H1 (cell line): ENCODE measurements around the gene PTPN1. TPM values are rescaled to one million over a fixed set of nuclear protein-coding genes. Genes with fewer than 3 reads are reported as not detected.

Experiments
- CTCF ChIA-PET: fragments of 300-600 bp; sonication (Branson Sonifier 250); formaldehyde crosslinking; loops from one replicate; lab custom pipeline; 2021; ENCODE audit not compliant: partially characterized antibody; lab: Charles Lee
- POLR2A ChIA-PET: fragments of 300-600 bp; sonication (Branson Sonifier 250); formaldehyde crosslinking; loops from one replicate; lab custom pipeline; 2021; ENCODE audit warnings: inconsistent platforms; ENCODE audit not compliant: partially characterized antibody; lab: Charles Lee
- DNase-seq, 2 experiments: peaks; one replicate each; pipeline versions ENCODE4 v3.0.0 to v3.0.0-alpha.2; 2010 to 2022; ENCODE audit warnings: low spot score in 2 of 2, low read depth in 1 of 2, mixed read lengths in 1 of 2
- FAIRE-seq: peaks from 2 replicates; lab custom pipeline; 2011; peaks lifted over from hg19 to GRCh38; lab: Jason Lieb, UNC
- H2AFZ ChIP-seq: 2 replicates; pipeline ENCODE4 v1.8.1; 2012; ENCODE audit warnings: low read length, inconsistent platforms
- H2AK5ac ChIP-seq: 2 replicates; pipeline ENCODE4 v1.6.1; 2013; ENCODE audit warnings: low read depth, low read length
- H2BK120ac ChIP-seq: replicated peaks from 2 replicates; pipeline ENCODE3; 2013; ENCODE audit warnings: low read depth, low read length, inconsistent platforms
- H2BK12ac ChIP-seq: 2 replicates; pipeline ENCODE4 v1.6.1; 2013; ENCODE audit warnings: low read depth, low read length
- H2BK15ac ChIP-seq: 2 replicates; pipeline ENCODE4 v1.6.1; 2013; ENCODE audit warnings: low read length
- H2BK20ac ChIP-seq: 2 replicates; pipeline ENCODE4 v1.6.1; 2013; ENCODE audit warnings: low read length
- H2BK5ac ChIP-seq: 2 replicates; pipeline ENCODE4 v1.6.1; 2013; ENCODE audit warnings: low read depth, low read length
- H3K14ac ChIP-seq: 2 replicates; pipeline ENCODE4 v1.6.1; 2013; ENCODE audit warnings: inconsistent platforms; ENCODE audit not compliant: insufficient read length
- H3K18ac ChIP-seq: 2 replicates; pipeline ENCODE4 v1.6.1; 2013; ENCODE audit warnings: low read length; ENCODE audit errors: extremely low read depth
- H3K23ac ChIP-seq: 2 replicates; pipeline ENCODE4 v1.6.1; 2013; ENCODE audit warnings: inconsistent platforms; ENCODE audit not compliant: insufficient read length
- H3K23me2 ChIP-seq: 2 replicates; pipeline ENCODE4 v1.6.1; 2013; ENCODE audit warnings: low read depth, low read length
- H3K27ac ChIP-seq: 2 replicates; pipeline ENCODE4 v1.6.1; 2011; ENCODE audit warnings: low read depth, low read length, inconsistent platforms
- H3K27me3 ChIP-seq, 4 experiments: replicated peaks in 1 of 4; 1 replicate in 1 of 4; 2 replicates in 3 of 4; pipeline versions ENCODE4 v1.6.1 to v1.8.1; 2011 to 2013; ENCODE audit warnings: low read length in 3 of 4, mild to moderate bottlenecking in 3 of 4, inconsistent platforms in 2 of 4, mixed read lengths in 2 of 4, moderate library complexity in 1 of 4; ENCODE audit not compliant: control insufficient read depth in 3 of 4, insufficient read depth in 3 of 4; ENCODE audit errors: extremely low read depth in 1 of 4
- H3K36me3 ChIP-seq, 4 experiments: 2 replicates each; pipeline versions ENCODE4 v1.6.1 to v1.8.1; 2011 to 2013; ENCODE audit warnings: mild to moderate bottlenecking in 4 of 4, low read length in 3 of 4, moderate library complexity in 2 of 4, control low read depth in 1 of 4, inconsistent platforms in 1 of 4; ENCODE audit not compliant: insufficient read depth in 4 of 4, control insufficient read depth in 2 of 4
- H3K4ac ChIP-seq: replicated peaks from 2 replicates; pipeline ENCODE3; 2013; ENCODE audit warnings: low read length, low read depth, mixed read lengths, inconsistent platforms; ENCODE audit not compliant: insufficient read length
- H3K4me1 ChIP-seq, 4 experiments: replicated peaks in 1 of 4; 1 replicate in 1 of 4; 2 replicates in 3 of 4; pipeline versions ENCODE4 v1.6.1 to v1.8.1; 2011 to 2013; ENCODE audit warnings: low read length in 3 of 4, inconsistent platforms in 2 of 4, mixed read lengths in 1 of 4; ENCODE audit not compliant: insufficient read depth in 4 of 4, control insufficient read depth in 3 of 4
- H3K4me2 ChIP-seq, 2 experiments: 2 replicates each; pipeline versions ENCODE4 v1.6.1 to v1.8.1; 2011 to 2013; ENCODE audit warnings: low read depth in 2 of 2, low read length in 2 of 2, control low read depth in 1 of 2, inconsistent platforms in 1 of 2, mild to moderate bottlenecking in 1 of 2; ENCODE audit not compliant: insufficient read depth in 1 of 2
- H3K4me3 ChIP-seq, 4 experiments: fragments of 200-600, 300-600 bp in 1 of 4; sonication (generic), shearing (Covaris generic), sonication (Bioruptor Twin) in 1 of 4; 2 replicates each; pipeline versions ENCODE4 v1.5.1 to v1.8.1; 2011 to 2016; ENCODE audit warnings: low read length in 4 of 4, low read depth in 3 of 4, control low read depth in 2 of 4, inconsistent platforms in 2 of 4, mild to moderate bottlenecking in 2 of 4, mixed read lengths in 1 of 4, moderate library complexity in 1 of 4; ENCODE audit not compliant: insufficient read depth in 2 of 4; ENCODE audit errors: extremely low read depth in 1 of 4
- H3K56ac ChIP-seq: replicated peaks from 2 replicates; pipeline ENCODE3; 2013; ENCODE audit warnings: low read depth, mild to moderate bottlenecking, mixed read lengths, low read length, inconsistent platforms; ENCODE audit not compliant: insufficient read length
- H3K79me1 ChIP-seq: 2 replicates; pipeline ENCODE4 v1.6.1; 2013; ENCODE audit warnings: low read depth, low read length, control low read depth
- H3K79me2 ChIP-seq, 2 experiments: 2 replicates each; pipeline versions ENCODE4 v1.6.1 to v1.8.1; 2012 to 2013; ENCODE audit warnings: low read length in 2 of 2, mild to moderate bottlenecking in 2 of 2, inconsistent platforms in 1 of 2; ENCODE audit not compliant: insufficient read depth in 2 of 2, control insufficient read depth in 1 of 2
- H3K9ac ChIP-seq, 4 experiments: replicated peaks in 1 of 4; 1 replicate in 1 of 4; 2 replicates in 3 of 4; pipeline versions ENCODE4 v1.6.1 to v1.8.1; 2011 to 2013; ENCODE audit warnings: low read depth in 3 of 4, low read length in 3 of 4, control low read depth in 2 of 4, mild to moderate bottlenecking in 2 of 4, moderate library complexity in 2 of 4, inconsistent platforms in 1 of 4; ENCODE audit errors: extremely low read depth in 1 of 4
- H3K9me3 ChIP-seq, 2 experiments: 2 replicates each; pipeline versions ENCODE4 v1.6.1 to v1.8.1; 2012 to 2013; ENCODE audit warnings: mild to moderate bottlenecking in 2 of 2, moderate library complexity in 2 of 2, control low read depth in 1 of 2, inconsistent platforms in 1 of 2, low read depth in 1 of 2, low read length in 1 of 2, mixed read lengths in 1 of 2; ENCODE audit not compliant: insufficient read depth in 2 of 2
- H4K20me1 ChIP-seq, 2 experiments: replicated peaks in 1 of 2; 2 replicates each; pipeline versions ENCODE3 to v1.8.1; 2011 to 2013; ENCODE audit warnings: inconsistent platforms in 2 of 2, low read length in 2 of 2, mild to moderate bottlenecking in 1 of 2; ENCODE audit not compliant: insufficient read depth in 2 of 2, control insufficient read depth in 1 of 2
- H4K5ac ChIP-seq: 2 replicates; pipeline ENCODE4 v1.6.1; 2013; ENCODE audit warnings: low read length, low read depth, mixed read lengths, inconsistent platforms; ENCODE audit not compliant: insufficient read length
- H4K8ac ChIP-seq: 2 replicates; pipeline ENCODE4 v1.8.0; 2013; ENCODE audit warnings: mild to moderate bottlenecking, moderate library complexity, low read length, inconsistent platforms; ENCODE audit not compliant: insufficient read depth; ENCODE audit errors: extremely low read depth
- H4K91ac ChIP-seq: replicated peaks from 2 replicates; pipeline ENCODE3; 2013; ENCODE audit warnings: low read length, mixed read lengths, inconsistent platforms; ENCODE audit not compliant: insufficient read length
- EP300 ChIP-seq, 2 experiments: IDR thresholded peaks; 1 replicate in 1 of 2; 2 replicates in 1 of 2; pipeline ENCODE4 v1.6.1; 2011 to 2012; ENCODE audit warnings: low read depth in 2 of 2, low read length in 2 of 2, mild to moderate bottlenecking in 2 of 2, borderline replicate concordance in 1 of 2, inconsistent platforms in 1 of 2, moderate library complexity in 1 of 2
- JUN ChIP-seq: IDR thresholded peaks from 2 replicates; pipeline ENCODE4 v1.6.1; 2011; ENCODE audit warnings: low read depth, mild to moderate bottlenecking, improper control_type of control experiment, low read length
- KDM4A ChIP-seq: IDR thresholded peaks from one replicate; pipeline ENCODE4 v1.7.1; 2012; ENCODE audit warnings: low read depth, mild to moderate bottlenecking, moderate library complexity, low read length, inconsistent platforms; ENCODE audit not compliant: severe bottlenecking
- KDM5A ChIP-seq: fragments of 200-600 bp; IDR thresholded peaks from 2 replicates; pipeline ENCODE4 v1.7.1; 2012; ENCODE audit warnings: mild to moderate bottlenecking, low read length, inconsistent platforms, mixed read lengths
- SRF ChIP-seq: IDR thresholded peaks from 2 replicates; pipeline ENCODE4 v1.6.1; 2011; ENCODE audit warnings: mild to moderate bottlenecking, low read depth, low read length, moderate library complexity
- TEAD4 ChIP-seq: IDR thresholded peaks from 2 replicates; pipeline ENCODE4 v1.6.1; 2012; ENCODE audit warnings: low read depth, low read length, inconsistent platforms, mixed read lengths
- WGBS, 2 experiments: shearing (Covaris generic) in 1 of 2; methylation state at CpG; one replicate each; pipeline versions ENCODE4 v1.1.6 to v1.1.7; 2013 to 2015; ENCODE audit warnings: low lambda C conversion rate in 2 of 2, mixed read lengths in 2 of 2, inconsistent platforms in 1 of 2, low coverage in 1 of 2, missing lambda C conversion rate in 1 of 2; ENCODE audit not compliant: insufficient replicate concordance in 2 of 2, insufficient coverage in 1 of 2, insufficient read length in 1 of 2; ENCODE audit errors: extremely low coverage in 1 of 2, missing lambda C conversion rate in 1 of 2; 5-methylcytosine and 5-hydroxymethylcytosine counted together
- polyA plus RNA-seq, 7 experiments: library from polyadenylated mRNA; depleted of rRNA in 3 of 7; stranded (reverse) in 5 of 7; unstranded in 2 of 7; fragments of >200 nt in 5 of 7; fragments of 200-250 nt in 2 of 7; gene quantifications; 1 replicate in 5 of 7; 2 replicates in 1 of 7; 4 replicates in 1 of 7; pipeline versions ENCODE4 v1.2.1 to v1.2.3, GENCODE V29; 2011 to 2013; ENCODE audit warnings: missing spikeins in 2 of 7, mixed read lengths in 2 of 7
- total RNA-seq: library from RNA; stranded (reverse); fragmentation: NEBNext Ultra II Directional; extraction: Animal tissue kit (Norgen Biotek cat#: 25700); gene quantifications from 2 replicates; pipeline ENCODE4 v1.2.1, GENCODE V29; 2021
- TF ChIP-seq, protein P1 (sequence below): IDR thresholded peaks from 2 replicates; pipeline ENCODE4 v1.6.1; 2012; ENCODE audit warnings: inconsistent platforms
- TF ChIP-seq, protein P2 (sequence below): IDR thresholded peaks from 2 replicates; pipeline ENCODE4 v1.6.1; 2011; ENCODE audit warnings: low read length, improper control_type of control experiment
- TF ChIP-seq, protein P3 (sequence below), 3 experiments: IDR thresholded peaks; 1 replicate in 2 of 3; 2 replicates in 1 of 3; pipeline versions ENCODE4 v1.5.1 to v1.6.1; 2011; ENCODE audit warnings: low read length in 3 of 3, mild to moderate bottlenecking in 3 of 3, inconsistent platforms in 2 of 3, low read depth in 1 of 3, moderate library complexity in 1 of 3; ENCODE audit not compliant: insufficient read depth in 1 of 3; ENCODE audit errors: control extremely low read depth in 1 of 3

PTPN1 gene
- total and polyA plus RNA-seq, 2 of the 8 experiments (the other 6 are each of a cell fraction or from before 2014, with no cell fraction given): 18.6 to 32.1 TPM

DNA sequence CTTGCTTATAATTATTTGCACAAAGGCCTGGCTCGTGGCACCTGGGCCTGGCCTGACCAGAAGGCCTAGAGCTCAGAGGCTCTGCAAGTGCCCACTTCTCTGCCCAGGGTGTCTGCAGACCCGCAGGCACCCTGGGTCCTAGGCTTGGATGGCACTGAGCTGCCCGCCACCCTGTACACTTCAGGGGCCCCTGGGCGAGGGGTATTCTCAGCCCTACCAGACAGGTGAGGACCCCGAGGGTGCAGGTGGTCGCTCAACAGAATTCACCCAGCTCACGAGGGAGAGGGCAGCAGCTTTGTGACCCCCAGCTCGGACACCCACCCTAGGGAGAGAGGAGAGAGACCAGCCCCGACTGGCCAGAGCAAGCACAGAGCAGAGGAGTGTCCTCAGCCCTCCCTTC lies 97.3 kb downstream of the PTPN1 start:
- Histone ChIP-seq H2BK5ac (no peak overlapping the region), H3K9me3 (no peaks in the 10 kb centered on the region), H3K23me2 (no peaks in the 10 kb centered on the region), H3K4me2 (no peak overlapping the region), H2BK15ac (no peak overlapping the region), H3K4me3 (no peak overlapping the region), H4K20me1 (peaks cover 0 to 1% of the 10 kb centered on the region in 2 experiments), H3K79me2 (no peaks in the 10 kb centered on the region), H4K8ac (no peak overlapping the region), H4K91ac (no peak overlapping the region), H3K27me3 (no peaks in the 10 kb centered on the region), H4K5ac (no peak overlapping the region), H3K4me1 (peaks cover 0 to 8% (median 2%) of the 10 kb centered on the region in 4 experiments; a peak in 3 of 7 replicates), H3K14ac (no peak overlapping the region), H2BK120ac (no peak overlapping the region), H3K18ac (no peak overlapping the region), H2BK12ac (no peak overlapping the region), H3K56ac (no peak overlapping the region), H3K9ac (no peak overlapping the region), H2AK5ac (no peak overlapping the region), H3K36me3 (no peaks in the 10 kb centered on the region), H3K23ac (no peak overlapping the region), H3K79me1 (no peaks in the 10 kb centered on the region), H2BK20ac (no peak overlapping the region), H2AFZ (no peak overlapping the region), H3K27ac (no peak overlapping the region), H3K4ac (no peak overlapping the region)
- WGBS, 2 experiments: 84% methylated on average over 8 of the region's 9 CpGs; no CpG with 5 or more reads in 1 of the 2 experiments
- FAIRE-seq: no peak
- no peak for DNase-seq
- ChIA-PET CTCF (interaction anchor here (0.9 to 5.2 kb wide), 4 partner anchors 19 to 113 kb away, joined by 3 to 22 read pairs (median 4); no protein-coding TSS in a partner anchor), POLR2A (no interaction called here)
- TF ChIP-seq SRF (no peak), KDM5A (no peak), JUN (no peak), KDM4A (no peak), EP300 (IDR thresholded peaks at IDR 0.05; ENCODE audit: borderline replicate concordance in 1 of 2, low read depth in 2 of 2, low read length in 2 of 2) (no peak), TEAD4 (no peak)
- TF ChIP-seq, protein P1, sequence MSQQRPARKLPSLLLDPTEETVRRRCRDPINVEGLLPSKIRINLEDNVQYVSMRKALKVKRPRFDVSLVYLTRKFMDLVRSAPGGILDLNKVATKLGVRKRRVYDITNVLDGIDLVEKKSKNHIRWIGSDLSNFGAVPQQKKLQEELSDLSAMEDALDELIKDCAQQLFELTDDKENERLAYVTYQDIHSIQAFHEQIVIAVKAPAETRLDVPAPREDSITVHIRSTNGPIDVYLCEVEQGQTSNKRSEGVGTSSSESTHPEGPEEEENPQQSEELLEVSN: no peak
- TF ChIP-seq, protein P2, sequence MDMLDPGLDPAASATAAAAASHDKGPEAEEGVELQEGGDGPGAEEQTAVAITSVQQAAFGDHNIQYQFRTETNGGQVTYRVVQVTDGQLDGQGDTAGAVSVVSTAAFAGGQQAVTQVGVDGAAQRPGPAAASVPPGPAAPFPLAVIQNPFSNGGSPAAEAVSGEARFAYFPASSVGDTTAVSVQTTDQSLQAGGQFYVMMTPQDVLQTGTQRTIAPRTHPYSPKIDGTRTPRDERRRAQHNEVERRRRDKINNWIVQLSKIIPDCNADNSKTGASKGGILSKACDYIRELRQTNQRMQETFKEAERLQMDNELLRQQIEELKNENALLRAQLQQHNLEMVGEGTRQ: no peak
- TF ChIP-seq, protein P3, sequence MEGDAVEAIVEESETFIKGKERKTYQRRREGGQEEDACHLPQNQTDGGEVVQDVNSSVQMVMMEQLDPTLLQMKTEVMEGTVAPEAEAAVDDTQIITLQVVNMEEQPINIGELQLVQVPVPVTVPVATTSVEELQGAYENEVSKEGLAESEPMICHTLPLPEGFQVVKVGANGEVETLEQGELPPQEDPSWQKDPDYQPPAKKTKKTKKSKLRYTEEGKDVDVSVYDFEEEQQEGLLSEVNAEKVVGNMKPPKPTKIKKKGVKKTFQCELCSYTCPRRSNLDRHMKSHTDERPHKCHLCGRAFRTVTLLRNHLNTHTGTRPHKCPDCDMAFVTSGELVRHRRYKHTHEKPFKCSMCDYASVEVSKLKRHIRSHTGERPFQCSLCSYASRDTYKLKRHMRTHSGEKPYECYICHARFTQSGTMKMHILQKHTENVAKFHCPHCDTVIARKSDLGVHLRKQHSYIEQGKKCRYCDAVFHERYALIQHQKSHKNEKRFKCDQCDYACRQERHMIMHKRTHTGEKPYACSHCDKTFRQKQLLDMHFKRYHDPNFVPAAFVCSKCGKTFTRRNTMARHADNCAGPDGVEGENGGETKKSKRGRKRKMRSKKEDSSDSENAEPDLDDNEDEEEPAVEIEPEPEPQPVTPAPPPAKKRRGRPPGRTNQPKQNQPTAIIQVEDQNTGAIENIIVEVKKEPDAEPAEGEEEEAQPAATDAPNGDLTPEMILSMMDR (IDR thresholded peaks at IDR 0.05; ENCODE audit: control extremely low read depth in 1 of 3, insufficient read depth in 1 of 3, low read depth in 1 of 3, low read length in 3 of 3): no peak
